Measurements from ENCODE around the gene FHL2.
A peak's percentile ranks its signal among the peaks of the same experiment; 100 is the strongest.

Gene FHL2

GRCh38 chr2:105397025-105397722 lies 1.7 kb downstream of the FHL2 start:
- no peak overlapping the region for H3K9ac ChIP-seq (ENCODE audit: insufficient read length, low read depth)
- DNase-seq (ENCODE audit: low read depth, low spot score): no peak
- peaks cover 7% of the 10 kb centered on the region; the same call in 1 of the 2 replicates for H3K9me3 ChIP-seq (ENCODE audit: insufficient read depth, low read length)
- no peaks in the 10 kb centered on the region for H3K4me1 ChIP-seq (ENCODE audit: insufficient read depth, insufficient read length)
- H3K4me3 ChIP-seq (ENCODE audit: insufficient read length, low read depth): peak overlapping the region; percentile 92
- TF ChIP-seq SUZ12 (IDR thresholded peaks at IDR 0.05; ENCODE audit: extremely low read depth, insufficient read depth, insufficient read length) (no peak), ZNF274 (IDR thresholded peaks at IDR 0.05; ENCODE audit: low read depth, low read length) (no peak), YY1 (IDR thresholded peaks at IDR 0.05; ENCODE audit: insufficient read depth, insufficient read length) (no peak)
- H3K36me3 ChIP-seq (ENCODE audit: insufficient read depth, insufficient read length, low read length): peaks cover 36% of the 10 kb centered on the region
- H3K27me3 ChIP-seq (ENCODE audit: insufficient read depth, insufficient read length): peaks cover 13% of the 10 kb centered on the region

GRCh38 chr2:105396254-105397024 lies 2.4 kb downstream of the FHL2 start:
- Histone ChIP-seq H3K4me3 (ENCODE audit: insufficient read length, low read depth) (no peak overlapping the region), H3K36me3 (ENCODE audit: insufficient read depth, insufficient read length, low read length) (peaks cover 44% of the 10 kb centered on the region), H3K27me3 (ENCODE audit: insufficient read depth, insufficient read length) (peaks cover 13% of the 10 kb centered on the region), H3K4me1 (ENCODE audit: insufficient read depth, insufficient read length) (no peaks in the 10 kb centered on the region), H3K9ac (ENCODE audit: insufficient read length, low read depth) (no peak overlapping the region), H3K9me3 (ENCODE audit: insufficient read depth, low read length) (peaks cover 7% of the 10 kb centered on the region; the same call in 1 of the 2 replicates)
- DNase-seq (ENCODE audit: low read depth, low spot score): peak; percentile 27
- TF ChIP-seq ZNF274 (IDR thresholded peaks at IDR 0.05; ENCODE audit: low read depth, low read length) (no peak), YY1 (IDR thresholded peaks at IDR 0.05; ENCODE audit: insufficient read depth, insufficient read length) (no peak), SUZ12 (IDR thresholded peaks at IDR 0.05; ENCODE audit: extremely low read depth, insufficient read depth, insufficient read length) (no peak)

- no peak for TF ChIP-seq ZNF274 (IDR thresholded peaks at IDR 0.05; ENCODE audit: low read depth, low read length)
- no peak for TF ChIP-seq YY1 (IDR thresholded peaks at IDR 0.05; ENCODE audit: insufficient read depth, insufficient read length)
- no peak for TF ChIP-seq SUZ12 (IDR thresholded peaks at IDR 0.05; ENCODE audit: extremely low read depth, insufficient read depth, insufficient read length)
- Histone ChIP-seq H3K27me3 (ENCODE audit: insufficient read depth, insufficient read length) (peaks cover 13% of the 10 kb centered on the region), H3K4me1 (ENCODE audit: insufficient read depth, insufficient read length) (no peaks in the 10 kb centered on the region), H3K9me3 (ENCODE audit: insufficient read depth, low read length) (peaks cover 7% of the 10 kb centered on the region; the same call in 1 of the 2 replicates), H3K9ac (ENCODE audit: insufficient read length, low read depth) (no peak overlapping the region), H3K4me3 (ENCODE audit: insufficient read length, low read depth) (no peak overlapping the region), H3K36me3 (ENCODE audit: insufficient read depth, insufficient read length, low read length) (peaks cover 49% of the 10 kb centered on the region)
- DNase-seq (ENCODE audit: low read depth, low spot score): no peak
Observed at GRCh38 chr2:105395691-105396090, 3.2 kb downstream of the FHL2 start.

- no peak for DNase-seq (ENCODE audit: low read depth, low spot score)
- Histone ChIP-seq H3K27me3 (ENCODE audit: insufficient read depth, insufficient read length) (peaks cover 11% of the 10 kb centered on the region), H3K9me3 (ENCODE audit: insufficient read depth, low read length) (peaks cover 7% of the 10 kb centered on the region; the same call in 1 of the 2 replicates), H3K4me1 (ENCODE audit: insufficient read depth, insufficient read length) (no peaks in the 10 kb centered on the region), H3K4me3 (ENCODE audit: insufficient read length, low read depth) (no peak overlapping the region), H3K9ac (ENCODE audit: insufficient read length, low read depth) (no peak overlapping the region), H3K36me3 (ENCODE audit: insufficient read depth, insufficient read length, low read length) (peaks cover 54% of the 10 kb centered on the region)
- no peak for TF ChIP-seq SUZ12 (IDR thresholded peaks at IDR 0.05; ENCODE audit: extremely low read depth, insufficient read depth, insufficient read length)
- no peak for TF ChIP-seq ZNF274 (IDR thresholded peaks at IDR 0.05; ENCODE audit: low read depth, low read length)
- TF ChIP-seq YY1 (IDR thresholded peaks at IDR 0.05; ENCODE audit: insufficient read depth, insufficient read length): no peak
Observed at GRCh38 chr2:105394951-105395611, 3.8 kb downstream of the FHL2 start.

GRCh38 chr2:105393373-105394055 lies 5.3 kb downstream of the FHL2 start:
- TF ChIP-seq ZNF274 (IDR thresholded peaks at IDR 0.05; ENCODE audit: low read depth, low read length): no peak
- no peak for TF ChIP-seq SUZ12 (IDR thresholded peaks at IDR 0.05; ENCODE audit: extremely low read depth, insufficient read depth, insufficient read length)
- no peak for TF ChIP-seq YY1 (IDR thresholded peaks at IDR 0.05; ENCODE audit: insufficient read depth, insufficient read length)
- H3K9ac ChIP-seq (ENCODE audit: insufficient read length, low read depth): no peak overlapping the region
- H3K27me3 ChIP-seq (ENCODE audit: insufficient read depth, insufficient read length): no peaks in the 10 kb centered on the region
- peaks cover 67% of the 10 kb centered on the region for H3K36me3 ChIP-seq (ENCODE audit: insufficient read depth, insufficient read length, low read length)
- no peaks in the 10 kb centered on the region for H3K4me1 ChIP-seq (ENCODE audit: insufficient read depth, insufficient read length)
- H3K9me3 ChIP-seq (ENCODE audit: insufficient read depth, low read length): no peaks in the 10 kb centered on the region
- no peak for DNase-seq (ENCODE audit: low read depth, low spot score)
- no peak overlapping the region for H3K4me3 ChIP-seq (ENCODE audit: insufficient read length, low read depth)

GRCh38 chr2:105391763-105392662 lies 6.8 kb downstream of the FHL2 start:
- no peaks in the 10 kb centered on the region for H3K4me1 ChIP-seq (ENCODE audit: insufficient read depth, insufficient read length)
- peaks cover 77% of the 10 kb centered on the region for H3K36me3 ChIP-seq (ENCODE audit: insufficient read depth, insufficient read length, low read length)
- no peak overlapping the region for H3K4me3 ChIP-seq (ENCODE audit: insufficient read length, low read depth)
- no peak overlapping the region for H3K9ac ChIP-seq (ENCODE audit: insufficient read length, low read depth)
- H3K9me3 ChIP-seq (ENCODE audit: insufficient read depth, low read length): no peaks in the 10 kb centered on the region
- no peaks in the 10 kb centered on the region for H3K27me3 ChIP-seq (ENCODE audit: insufficient read depth, insufficient read length)
- TF ChIP-seq SUZ12 (IDR thresholded peaks at IDR 0.05; ENCODE audit: extremely low read depth, insufficient read depth, insufficient read length): no peak
- no peak for TF ChIP-seq YY1 (IDR thresholded peaks at IDR 0.05; ENCODE audit: insufficient read depth, insufficient read length)
- TF ChIP-seq ZNF274 (IDR thresholded peaks at IDR 0.05; ENCODE audit: low read depth, low read length): no peak
- DNase-seq (ENCODE audit: low read depth, low spot score): no peak

Data from NT2/D1 (cell line).